HepG2 (cell line): ENCODE data around the gene ALX3. TPM values are rescaled to one million over a fixed set of nuclear protein-coding genes. Genes with fewer than 3 reads are reported as not detected.
A peak's percentile ranks its signal among the peaks of the same experiment; 100 is the strongest.
"Not testable (repeated sequence)": the region's sequence is repeated elsewhere in the genome, so short reads cannot be mapped to it uniquely, and the experiment has no call there.

Experiments
- ATAC-seq: fragments of 200-7000 bp; cut with Tn5 transposase; 3 replicates; pipeline ENCODE4 v1.9.1; 2020; ENCODE audit warnings: mild to moderate bottlenecking, moderate library complexity
- BruUV-seq: library from RNA; stranded (reverse); fragments of 400-500 nt; replicated peaks from 2 replicates; lab custom pipeline; 2021; lab: Mats Ljungman, UMichigan
- CTCF ChIA-PET: fragments of 300-600 bp; formaldehyde crosslinking; extraction: SDS; loops from one replicate; lab custom pipeline; 2021; ENCODE audit warnings: low total read pairs, inconsistent platforms, low intra/inter-chr PET ratio; lab: Yijun Ruan, JAX
- POLR2A ChIA-PET: fragments of 350-600 bp; sonication (Branson Sonifier 250); formaldehyde crosslinking; loops from one replicate; lab custom pipeline; 2020; ENCODE audit warnings: antibody characterized with exemption, inconsistent platforms; lab: Yijun Ruan, JAX
- DNase-seq: peaks from one replicate; pipeline ENCODE4 v3.0.0-alpha.2; 2015; ENCODE audit warnings: low spot score
- FAIRE-seq: peaks from 3 replicates; lab custom pipeline; 2011; peaks lifted over from hg19 to GRCh38; lab: Jason Lieb, UNC
- H2AFZ ChIP-seq: one replicate; pipeline ENCODE4 v1.6.1; 2011; ENCODE audit warnings: low read length, inconsistent platforms
- H3K27ac ChIP-seq: fragments of 300-600 bp; 3 replicates; pipeline ENCODE4 v1.8.0; 2011; ENCODE audit warnings: mixed run types, mild to moderate bottlenecking, mixed read lengths, low read length, inconsistent platforms; ENCODE audit not compliant: insufficient read depth; ENCODE audit errors: extremely low read length
- H3K27me3 ChIP-seq, 2 experiments: fragments of 200-600 bp in 1 of 2; 2 replicates in 1 of 2; 3 replicates in 1 of 2; pipeline versions ENCODE4 v1.6.0 to v1.8.0; 2011; ENCODE audit warnings: low read length in 2 of 2, mild to moderate bottlenecking in 2 of 2, moderate library complexity in 2 of 2, inconsistent platforms in 1 of 2; ENCODE audit not compliant: insufficient read depth in 2 of 2, control insufficient read depth in 1 of 2
- H3K36me3 ChIP-seq, 2 experiments: fragments of 200-600 bp in 1 of 2; replicated peaks in 1 of 2; 2 replicates in 1 of 2; 3 replicates in 1 of 2; pipeline versions ENCODE4 v1.5.1 to v1.8.0; 2011; ENCODE audit warnings: low read length in 2 of 2, inconsistent platforms in 1 of 2; ENCODE audit not compliant: insufficient read depth in 2 of 2, control insufficient read depth in 1 of 2
- H3K4me1 ChIP-seq: 2 replicates; pipeline ENCODE4 v1.5.1; 2012; ENCODE audit warnings: low read length, inconsistent platforms; ENCODE audit not compliant: insufficient read depth
- H3K4me2 ChIP-seq: 2 replicates; pipeline ENCODE4 v1.6.0; 2011; ENCODE audit warnings: low read depth, low read length, inconsistent platforms
- H3K4me3 ChIP-seq, 3 experiments: fragments of 200-600 bp in 1 of 3; sonication (generic), shearing (Covaris generic) in 1 of 3; replicated peaks in 1 of 3; 2 replicates each; pipeline ENCODE4 v1.5.1; 2011 to 2016; ENCODE audit warnings: low read length in 3 of 3, inconsistent platforms in 2 of 3, low read depth in 2 of 3, mild to moderate bottlenecking in 2 of 3, control low read depth in 1 of 3, mixed read lengths in 1 of 3; ENCODE audit not compliant: insufficient read depth in 1 of 3
- H3K79me2 ChIP-seq: one replicate; pipeline ENCODE4 v1.6.1; 2011; ENCODE audit warnings: low read length, inconsistent platforms; ENCODE audit not compliant: insufficient read depth
- H3K9ac ChIP-seq: 2 replicates; pipeline ENCODE4 v1.6.0; 2011; ENCODE audit warnings: mild to moderate bottlenecking, low read depth, low read length, inconsistent platforms; ENCODE audit not compliant: insufficient read depth
- H3K9me3 ChIP-seq: 2 replicates; pipeline ENCODE4 v1.5.1; 2012; ENCODE audit warnings: mild to moderate bottlenecking, low read length
- H4K20me1 ChIP-seq: 2 replicates; pipeline ENCODE4 v1.6.0; 2011; ENCODE audit warnings: inconsistent platforms, mild to moderate bottlenecking, low read length, moderate library complexity; ENCODE audit not compliant: insufficient read depth
- NFATC3 ChIP-seq: sonication (generic); formaldehyde crosslinking; IDR thresholded peaks from 2 replicates; pipeline ENCODE4 v1.5.1; 2020; ENCODE audit warnings: mild to moderate bottlenecking, missing genetic modification reagents
- SP2 ChIP-seq: sonication (generic); formaldehyde crosslinking; IDR thresholded peaks from 2 replicates; pipeline ENCODE4 v1.5.1; 2020; ENCODE audit warnings: mild to moderate bottlenecking, missing genetic modification reagents
- ZSCAN20 ChIP-seq: sonication (generic); formaldehyde crosslinking; IDR thresholded peaks from 2 replicates; pipeline ENCODE4 v1.4.0; 2020; ENCODE audit warnings: missing genetic modification reagents, mild to moderate bottlenecking, borderline replicate concordance
- WGBS: methylation state at CpG from one replicate; pipeline ENCODE4 v1.1.6; 2017; ENCODE audit warnings: low lambda C conversion rate; 5-methylcytosine and 5-hydroxymethylcytosine counted together
- in situ Hi-C: cut with HindIII; loops from 2 replicates; pipeline ENCODE4 v1.10.0; 2017; ENCODE audit warnings: low pct_unique_long_range_greater_than_20kb; ENCODE audit not compliant: extremely low pct_ligation_motif_present
- intact Hi-C: fragments of 100-400 bp; cut with micrococcal nuclease; formaldehyde crosslinking; loops from one replicate; pipeline ENCODE4 v1.10.0; 2022; ENCODE audit not compliant: unreplicated experiment
- polyA plus RNA-seq, 8 experiments: library from polyadenylated mRNA; depleted of rRNA in 3 of 8; stranded (reverse) in 7 of 8; unstranded in 1 of 8; fragments of >200 nt; fragmentation: Illumina TruSeq in 4 of 8; extraction: Trizol in 4 of 8; gene quantifications; 2 replicates each; pipeline versions ENCODE4 v1.2.1 to v1.2.3, GENCODE V29; 2011 to 2016; ENCODE audit warnings: low read depth in 4 of 8, missing spikeins in 1 of 8, mixed read lengths in 1 of 8; ENCODE audit not compliant: insufficient read depth in 1 of 8
- total RNA-seq, 5 experiments: library from RNA; depleted of rRNA; stranded (reverse); fragments of >200 nt; fragmentation: Illumina TruSeq; extraction: Trizol; gene quantifications; 2 replicates each; pipeline ENCODE4 v1.2.3, GENCODE V29; 2016; ENCODE audit warnings: low read depth in 1 of 5
- TF ChIP-seq, protein P1 (sequence below): fragments of 450-650 bp; IDR thresholded peaks from 2 replicates; pipeline ENCODE4 v1.6.1; 2016

The ALX3 gene
- total and polyA plus RNA-seq, 2 of the 13 experiments (the other 11 are each of a cell fraction or from before 2014, with no cell fraction given): not detected

DNA sequence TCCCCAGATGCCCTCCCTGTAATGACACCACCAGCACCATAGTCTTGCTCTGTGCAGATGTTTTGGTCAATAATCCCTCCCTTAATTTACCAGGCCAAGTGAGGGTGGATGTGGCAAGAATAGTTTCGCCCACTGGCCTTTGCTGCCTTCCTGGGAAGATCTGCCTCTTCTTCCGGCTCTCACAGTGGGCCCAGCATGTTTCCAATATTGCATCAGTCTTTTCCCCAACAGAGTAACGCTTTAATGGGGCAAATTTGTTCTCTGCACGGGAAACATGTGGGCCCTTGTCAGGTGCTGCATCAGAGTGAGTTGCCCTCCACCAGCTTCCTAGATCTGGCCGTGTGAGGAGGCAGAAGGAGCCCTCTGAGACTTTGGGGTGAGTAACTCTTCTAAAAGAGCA is 12.0 kb upstream of the ALX3 start (continued):
- TF ChIP-seq SP2: no peak

DNA sequence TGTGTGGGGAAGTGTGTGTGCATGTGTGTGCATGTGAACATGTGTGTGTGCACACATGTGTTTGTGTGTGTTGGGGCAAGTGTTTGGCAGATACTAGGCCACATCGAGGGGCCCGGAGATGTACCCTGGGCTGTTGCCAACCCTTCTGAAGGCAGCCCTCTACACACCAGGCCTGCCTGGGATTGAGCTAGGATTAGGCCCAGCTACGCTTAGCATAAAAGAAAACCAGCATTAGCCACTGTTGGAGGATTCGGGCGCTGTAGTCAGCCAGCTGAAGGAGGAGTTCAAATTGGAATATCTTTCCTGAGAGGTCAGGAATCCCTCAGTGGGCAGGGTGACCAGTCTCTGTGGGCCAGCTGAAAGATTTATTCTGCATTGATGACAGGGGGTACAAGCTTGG is 10.6 kb upstream of the ALX3 start:
- Histone ChIP-seq H4K20me1 (no peaks in the 10 kb centered on the region), H3K4me3 (no peak overlapping the region), H3K4me2 (no peak overlapping the region), H2AFZ (no peak overlapping the region), H3K36me3 (no peaks in the 10 kb centered on the region), H3K27me3 (peaks cover 1 to 38% of the 10 kb centered on the region in 2 experiments; a peak in 4 of 5 replicates)
- POLR2A ChIA-PET: no interaction called here
- TF ChIP-seq, protein P1, sequence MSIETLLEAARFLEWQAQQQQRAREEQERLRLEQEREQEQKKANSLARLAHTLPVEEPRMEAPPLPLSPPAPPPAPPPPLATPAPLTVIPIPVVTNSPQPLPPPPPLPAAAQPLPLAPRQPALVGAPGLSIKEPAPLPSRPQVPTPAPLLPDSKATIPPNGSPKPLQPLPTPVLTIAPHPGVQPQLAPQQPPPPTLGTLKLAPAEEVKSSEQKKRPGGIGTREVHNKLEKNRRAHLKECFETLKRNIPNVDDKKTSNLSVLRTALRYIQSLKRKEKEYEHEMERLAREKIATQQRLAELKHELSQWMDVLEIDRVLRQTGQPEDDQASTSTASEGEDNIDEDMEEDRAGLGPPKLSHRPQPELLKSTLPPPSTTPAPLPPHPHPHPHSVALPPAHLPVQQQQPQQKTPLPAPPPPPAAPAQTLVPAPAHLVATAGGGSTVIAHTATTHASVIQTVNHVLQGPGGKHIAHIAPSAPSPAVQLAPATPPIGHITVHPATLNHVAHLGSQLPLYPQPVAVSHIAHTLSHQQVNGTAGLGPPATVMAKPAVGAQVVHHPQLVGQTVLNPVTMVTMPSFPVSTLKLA: peak; percentile 33; the same call in 1 of the 2 replicates
- TF ChIP-seq ZSCAN20 (CRISPR knock-in tag) (no peak), NFATC3 (no peak)
- TF ChIP-seq, all 625 proteins: peak for 1
- no peak for DNase-seq
- H3K9ac ChIP-seq: no peak overlapping the region
- no peak for ATAC-seq
- in situ Hi-C loops: no loop called here
- no peak for FAIRE-seq
- H3K79me2 ChIP-seq: no peaks in the 10 kb centered on the region
- H3K4me1 ChIP-seq: peaks cover 7% of the 10 kb centered on the region; the same call in 1 of the 2 replicates
- no TSS peak for BruUV-seq
- no peak overlapping the region for H3K27ac ChIP-seq
- CTCF ChIA-PET: no interaction called here
- H3K9me3 ChIP-seq: no peaks in the 10 kb centered on the region
- 57% methylated on average over 4 of the region's 5 CpGs for WGBS
- intact Hi-C loops: no loop called here

DNA sequence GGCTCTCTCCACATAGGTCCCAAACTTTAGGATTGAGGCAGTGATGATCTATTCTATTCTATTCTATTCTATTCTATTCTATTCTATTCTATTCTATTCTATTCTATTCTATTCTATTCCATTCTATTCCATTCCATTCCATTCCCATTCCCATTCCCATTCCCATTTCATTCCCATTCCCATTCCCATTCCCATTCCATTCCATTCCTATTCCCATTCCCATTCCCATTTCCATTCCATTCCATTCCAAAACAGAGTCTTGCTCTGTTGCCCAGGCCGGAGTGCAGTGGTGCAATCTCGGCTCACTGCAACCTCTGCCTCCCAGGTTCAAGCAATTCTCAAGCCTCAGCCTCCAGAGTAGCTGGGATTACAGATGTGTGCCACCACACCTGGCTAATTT is 9.5 kb upstream of the ALX3 start:
- H3K27me3 ChIP-seq: peaks cover 1 to 28% of the 10 kb centered on the region in 2 experiments; a peak in 4 of 5 replicates
- in situ Hi-C loops, POLR2A ChIA-PET, BruUV-seq, FAIRE-seq, ATAC-seq, H3K79me2 ChIP-seq, H3K4me3 ChIP-seq, DNase-seq, H3K36me3 ChIP-seq, H4K20me1 ChIP-seq, H3K4me2 ChIP-seq, intact Hi-C loops, H3K27ac ChIP-seq, H2AFZ ChIP-seq, H3K9ac ChIP-seq, H3K4me1 ChIP-seq, H3K9me3 ChIP-seq, CTCF ChIA-PET: not testable (repeated sequence)
- 21% methylated on average over 2 of the region's 2 CpGs for WGBS
